ENCODE data around the gene ERGIC1. TPM values are rescaled to one million over a fixed set of nuclear protein-coding genes. Genes with fewer than 3 reads are reported as not detected.

Gene ERGIC1
- total RNA-seq, 6 experiments from 2014 or later = 240 to 276 (median 258) TPM

- Mint-ChIP-seq H3K9me3 (no peaks in the 10 kb centered on the region), H3K4me1 (ENCODE audit: low read depth) (peaks cover 93% of the 10 kb centered on the region), H3K27ac (peak overlapping the region; percentile 99), H3K27me3 (ENCODE audit: insufficient read depth) (peaks cover 5% of the 10 kb centered on the region), H3K36me3 (ENCODE audit: low read depth) (peaks cover 29% of the 10 kb centered on the region), H3K4me3 (peak overlapping the region; percentile 72)
- peak; percentile 93 for DNase-seq
- TF ChIP-seq CTCF (IDR thresholded peaks at IDR 0.05) = peak; percentile 67
Measured at GRCh38 chr5:172902497-172903472, 68.7 kb downstream of the ERGIC1 start.

GRCh38 chr5:172903790-172904189 is 69.7 kb downstream of the ERGIC1 start:
- DNase-seq = peak; percentile 95
- peak overlapping the region; percentile 99 for H3K27ac Mint-ChIP-seq
- no peaks in the 10 kb centered on the region for H3K9me3 Mint-ChIP-seq
- no peak for TF ChIP-seq CTCF (IDR thresholded peaks at IDR 0.05)
- H3K36me3 Mint-ChIP-seq (ENCODE audit: low read depth) = peaks cover 27% of the 10 kb centered on the region
- H3K4me3 Mint-ChIP-seq = peak overlapping the region; percentile 72
- peaks cover 88% of the 10 kb centered on the region for H3K4me1 Mint-ChIP-seq (ENCODE audit: low read depth)
- peaks cover 5% of the 10 kb centered on the region for H3K27me3 Mint-ChIP-seq (ENCODE audit: insufficient read depth)

GRCh38 chr5:172904312-172904642 is 70.2 kb downstream of the ERGIC1 start:
- peak overlapping the region; percentile 99 for H3K27ac Mint-ChIP-seq
- H3K4me3 Mint-ChIP-seq = peak overlapping the region; percentile 72
- no peaks in the 10 kb centered on the region for H3K9me3 Mint-ChIP-seq
- peaks cover 86% of the 10 kb centered on the region for H3K4me1 Mint-ChIP-seq (ENCODE audit: low read depth)
- peaks cover 24% of the 10 kb centered on the region for H3K36me3 Mint-ChIP-seq (ENCODE audit: low read depth)
- TF ChIP-seq CTCF (IDR thresholded peaks at IDR 0.05) = no peak
- peaks cover 6% of the 10 kb centered on the region for H3K27me3 Mint-ChIP-seq (ENCODE audit: insufficient read depth)
- DNase-seq = no peak

- no peak for TF ChIP-seq CTCF (IDR thresholded peaks at IDR 0.05)
- Mint-ChIP-seq H3K9me3 (no peaks in the 10 kb centered on the region), H3K4me1 (ENCODE audit: low read depth) (peaks cover 86% of the 10 kb centered on the region), H3K36me3 (ENCODE audit: low read depth) (peaks cover 23% of the 10 kb centered on the region), H3K27ac (peak overlapping the region; percentile 99), H3K4me3 (peak overlapping the region; percentile 72), H3K27me3 (ENCODE audit: insufficient read depth) (peaks cover 6% of the 10 kb centered on the region)
- peak; percentile 68 for DNase-seq
Measured at GRCh38 chr5:172904643-172905345, 70.7 kb downstream of the ERGIC1 start.

- peaks cover 16% of the 10 kb centered on the region for H3K36me3 Mint-ChIP-seq (ENCODE audit: low read depth)
- H3K4me3 Mint-ChIP-seq = peak overlapping the region; percentile 72
- peaks cover 86% of the 10 kb centered on the region for H3K4me1 Mint-ChIP-seq (ENCODE audit: low read depth)
- TF ChIP-seq CTCF (IDR thresholded peaks at IDR 0.05) = no peak
- H3K27me3 Mint-ChIP-seq (ENCODE audit: insufficient read depth) = peaks cover 6% of the 10 kb centered on the region
- peak overlapping the region; percentile 99 for H3K27ac Mint-ChIP-seq
- no peaks in the 10 kb centered on the region for H3K9me3 Mint-ChIP-seq
- no peak for DNase-seq
Measured at GRCh38 chr5:172905346-172906140, 71.5 kb downstream of the ERGIC1 start.
